BLaER1 (cell line): ENCODE results near the gene CFTR.

Experiments
- H3K27ac ChIP-seq: shearing (Covaris generic); formaldehyde crosslinking; 2 replicates; pipeline ENCODE4 v1.8.1; 2022
- H3K27me3 ChIP-seq: shearing (Covaris generic); formaldehyde crosslinking; 2 replicates; pipeline ENCODE4 v1.8.1; 2022
- H3K36me3 ChIP-seq: shearing (Covaris generic); formaldehyde crosslinking; 2 replicates; pipeline ENCODE4 v1.8.1; 2022
- H3K4me1 ChIP-seq: shearing (Covaris generic); formaldehyde crosslinking; 2 replicates; pipeline ENCODE4 v1.8.1; 2022
- H3K4me2 ChIP-seq: shearing (Covaris generic); formaldehyde crosslinking; 2 replicates; pipeline ENCODE4 v1.8.1; 2022
- H3K4me3 ChIP-seq: shearing (Covaris generic); formaldehyde crosslinking; 2 replicates; pipeline ENCODE4 v1.8.1; 2022
- H3K9ac ChIP-seq: shearing (Covaris generic); formaldehyde crosslinking; 2 replicates; pipeline ENCODE4 v1.8.1; 2022
- H3K9me3 ChIP-seq: shearing (Covaris generic); formaldehyde crosslinking; 2 replicates; pipeline ENCODE4 v1.8.1; 2022
- H4K20me1 ChIP-seq: shearing (Covaris generic); formaldehyde crosslinking; 2 replicates; pipeline ENCODE4 v1.8.1; 2022
- Cebpa-rat ChIP-seq: shearing (Covaris generic); IDR thresholded peaks from 2 replicates; pipeline ENCODE4 v1.8.1; 2022

Gene CFTR

DNA sequence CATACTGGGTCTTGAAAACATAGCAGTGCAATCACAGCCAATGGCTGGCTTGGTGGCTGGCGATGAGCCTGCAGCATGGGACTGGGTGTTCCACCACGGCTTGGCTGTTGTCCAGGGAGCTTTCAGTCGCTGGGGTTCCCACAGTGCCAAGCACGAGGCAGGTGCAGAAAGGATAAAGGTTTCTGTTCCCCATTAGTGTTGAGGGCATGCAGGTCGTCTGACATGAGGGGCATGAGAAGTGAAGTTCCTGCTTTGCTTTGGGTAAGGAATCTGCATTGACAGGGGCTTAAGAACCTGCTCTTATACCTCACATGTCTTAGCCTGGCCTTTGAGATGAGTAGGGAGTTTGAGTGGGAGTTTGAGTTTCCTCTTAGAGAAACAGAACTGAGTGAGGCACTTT, 9.0 kb upstream of the CFTR start:
- no peak overlapping the region for H3K4me2 ChIP-seq
- no peak overlapping the region for H3K27ac ChIP-seq
- H3K36me3 ChIP-seq, result no peaks in the 10 kb centered on the region
- H3K9ac ChIP-seq, result no peak overlapping the region
- no peak overlapping the region for H3K4me3 ChIP-seq
- H3K27me3 ChIP-seq, result no peaks in the 10 kb centered on the region
- no peaks in the 10 kb centered on the region for H4K20me1 ChIP-seq
- H3K9me3 ChIP-seq, result no peaks in the 10 kb centered on the region
- H3K4me1 ChIP-seq, result no peaks in the 10 kb centered on the region
- no peak for TF ChIP-seq Cebpa-rat

DNA sequence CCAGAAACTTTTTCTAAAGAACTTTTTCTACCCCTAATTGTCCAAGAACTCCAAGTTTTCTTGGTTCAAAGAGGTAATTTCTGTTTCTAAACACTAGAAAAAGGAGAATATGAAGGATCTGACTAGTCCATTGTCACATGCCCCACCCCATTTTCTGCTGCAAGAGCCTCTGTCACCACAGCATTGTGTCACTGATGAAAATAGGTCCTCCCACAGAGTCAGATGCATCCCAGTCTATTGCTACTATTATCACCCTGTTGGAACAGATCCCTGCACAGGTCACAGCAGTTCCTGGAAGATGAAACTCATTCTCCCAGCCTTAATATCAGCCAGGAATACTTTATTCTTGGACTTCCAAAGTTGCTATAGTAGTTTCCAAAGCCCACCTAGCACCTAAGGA, 7.5 kb upstream of the CFTR start:
- no peaks in the 10 kb centered on the region for H3K36me3 ChIP-seq
- H3K27me3 ChIP-seq, result no peaks in the 10 kb centered on the region
- H3K4me3 ChIP-seq, result no peak overlapping the region
- H3K9me3 ChIP-seq, result no peaks in the 10 kb centered on the region
- no peak overlapping the region for H3K9ac ChIP-seq
- no peak overlapping the region for H3K27ac ChIP-seq
- no peak for TF ChIP-seq Cebpa-rat
- no peak overlapping the region for H3K4me2 ChIP-seq
- H3K4me1 ChIP-seq, result no peaks in the 10 kb centered on the region
- H4K20me1 ChIP-seq, result no peaks in the 10 kb centered on the region

DNA sequence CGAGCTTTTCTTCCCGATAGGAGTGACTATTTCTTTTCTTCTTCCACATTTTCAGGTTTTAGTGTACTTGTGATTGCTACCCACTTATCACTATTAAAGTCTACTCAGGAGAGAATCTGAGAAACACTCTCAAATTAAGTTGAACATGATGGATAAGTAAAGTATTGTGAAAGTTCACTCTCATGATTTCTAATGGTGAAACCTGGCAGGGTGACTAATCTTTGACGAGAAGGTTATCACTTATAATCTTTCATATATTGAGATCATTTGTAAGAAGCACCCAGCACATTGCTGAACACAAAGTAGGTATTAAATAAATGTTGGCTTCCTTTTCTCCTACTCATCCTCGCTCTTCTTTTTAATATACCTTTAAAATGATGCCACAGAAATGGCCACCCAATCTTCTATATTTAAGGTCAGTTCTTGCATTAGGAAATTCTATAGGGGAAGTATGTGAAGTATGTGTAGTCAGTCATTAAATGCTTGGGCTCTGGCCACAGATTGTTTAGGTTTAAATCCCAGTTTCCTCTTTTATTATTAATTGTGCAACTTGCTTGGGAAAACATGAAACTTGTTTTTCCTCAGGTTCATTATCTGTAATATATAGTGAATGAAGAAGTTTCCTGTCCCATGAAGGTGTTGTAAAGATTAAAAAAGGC, 3.1 kb upstream of the CFTR start:
- Histone ChIP-seq H3K9ac (no peak overlapping the region), H3K27me3 (no peaks in the 10 kb centered on the region), H3K4me1 (no peaks in the 10 kb centered on the region), H4K20me1 (no peaks in the 10 kb centered on the region), H3K4me3 (no peak overlapping the region), H3K36me3 (no peaks in the 10 kb centered on the region), H3K9me3 (0 out of 2 replicates have a peak, but pooled peaks cover 5% of the 10 kb centered on the region), H3K4me2 (no peak overlapping the region), H3K27ac (no peak overlapping the region)
- TF ChIP-seq Cebpa-rat, result no peak

DNA sequence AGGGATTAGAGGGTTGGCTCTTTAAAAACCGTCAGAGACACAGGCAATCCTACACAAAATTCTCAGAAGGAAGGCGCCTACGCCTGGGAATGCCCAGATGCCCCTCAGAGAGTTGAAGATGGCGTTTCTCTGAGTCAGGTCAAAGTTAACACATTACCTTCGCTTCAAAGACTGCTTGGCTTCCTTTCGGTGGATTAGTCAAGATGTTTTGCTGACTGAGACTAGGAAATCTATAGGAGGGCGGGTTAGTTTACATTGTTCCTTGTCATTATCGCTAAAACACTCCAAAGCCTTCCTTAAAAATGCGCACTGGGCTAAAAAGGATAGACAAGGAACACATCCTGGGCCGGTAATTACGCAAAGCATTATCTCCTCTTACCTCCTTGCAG, 995 bp upstream of the CFTR start:
- H3K4me2 ChIP-seq, result no peak overlapping the region
- 0 out of 2 replicates have a peak, but pooled peaks cover 5% of the 10 kb centered on the region for H3K9me3 ChIP-seq
- no peaks in the 10 kb centered on the region for H4K20me1 ChIP-seq
- no peaks in the 10 kb centered on the region for H3K27me3 ChIP-seq
- no peaks in the 10 kb centered on the region for H3K36me3 ChIP-seq
- H3K9ac ChIP-seq, result no peak overlapping the region
- H3K27ac ChIP-seq, result no peak overlapping the region
- no peaks in the 10 kb centered on the region for H3K4me1 ChIP-seq
- TF ChIP-seq Cebpa-rat, result no peak
- no peak overlapping the region for H3K4me3 ChIP-seq

DNA sequence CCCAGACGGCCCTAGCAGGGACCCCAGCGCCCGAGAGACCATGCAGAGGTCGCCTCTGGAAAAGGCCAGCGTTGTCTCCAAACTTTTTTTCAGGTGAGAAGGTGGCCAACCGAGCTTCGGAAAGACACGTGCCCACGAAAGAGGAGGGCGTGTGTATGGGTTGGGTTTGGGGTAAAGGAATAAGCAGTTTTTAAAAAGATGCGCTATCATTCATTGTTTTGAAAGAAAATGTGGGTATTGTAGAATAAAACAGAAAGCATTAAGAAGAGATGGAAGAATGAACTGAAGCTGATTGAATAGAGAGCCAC, 184 bp downstream of the CFTR start:
- H4K20me1 ChIP-seq, result no peaks in the 10 kb centered on the region
- no peak overlapping the region for H3K27ac ChIP-seq
- H3K4me3 ChIP-seq, result no peak overlapping the region
- H3K36me3 ChIP-seq, result no peaks in the 10 kb centered on the region
- H3K9me3 ChIP-seq, result 0 out of 2 replicates have a peak, but pooled peaks cover 5% of the 10 kb centered on the region
- no peak for TF ChIP-seq Cebpa-rat
- no peaks in the 10 kb centered on the region for H3K4me1 ChIP-seq
- H3K4me2 ChIP-seq, result no peak overlapping the region
- H3K27me3 ChIP-seq, result no peaks in the 10 kb centered on the region
- H3K9ac ChIP-seq, result no peak overlapping the region

DNA sequence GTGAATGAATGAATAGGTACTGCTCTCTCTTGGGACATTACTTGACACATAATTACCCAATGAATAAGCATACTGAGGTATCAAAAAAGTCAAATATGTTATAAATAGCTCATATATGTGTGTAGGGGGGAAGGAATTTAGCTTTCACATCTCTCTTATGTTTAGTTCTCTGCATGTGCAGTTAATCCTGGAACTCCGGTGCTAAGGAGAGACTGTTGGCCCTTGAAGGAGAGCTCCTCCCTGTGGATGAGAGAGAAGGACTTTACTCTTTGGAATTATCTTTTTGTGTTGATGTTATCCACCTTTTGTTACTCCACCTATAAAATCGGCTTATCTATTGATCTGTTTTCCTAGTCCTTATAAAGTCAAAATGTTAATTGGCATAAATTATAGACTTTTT, 1.2 kb downstream of the CFTR start:
- Histone ChIP-seq H3K4me3 (no peak overlapping the region), H3K4me1 (no peaks in the 10 kb centered on the region), H3K4me2 (no peak overlapping the region), H3K27me3 (no peaks in the 10 kb centered on the region), H3K27ac (no peak overlapping the region), H4K20me1 (no peaks in the 10 kb centered on the region), H3K9me3 (0 out of 2 replicates have a peak, but pooled peaks cover 5% of the 10 kb centered on the region), H3K9ac (no peak overlapping the region), H3K36me3 (no peaks in the 10 kb centered on the region)
- no peak for TF ChIP-seq Cebpa-rat

DNA sequence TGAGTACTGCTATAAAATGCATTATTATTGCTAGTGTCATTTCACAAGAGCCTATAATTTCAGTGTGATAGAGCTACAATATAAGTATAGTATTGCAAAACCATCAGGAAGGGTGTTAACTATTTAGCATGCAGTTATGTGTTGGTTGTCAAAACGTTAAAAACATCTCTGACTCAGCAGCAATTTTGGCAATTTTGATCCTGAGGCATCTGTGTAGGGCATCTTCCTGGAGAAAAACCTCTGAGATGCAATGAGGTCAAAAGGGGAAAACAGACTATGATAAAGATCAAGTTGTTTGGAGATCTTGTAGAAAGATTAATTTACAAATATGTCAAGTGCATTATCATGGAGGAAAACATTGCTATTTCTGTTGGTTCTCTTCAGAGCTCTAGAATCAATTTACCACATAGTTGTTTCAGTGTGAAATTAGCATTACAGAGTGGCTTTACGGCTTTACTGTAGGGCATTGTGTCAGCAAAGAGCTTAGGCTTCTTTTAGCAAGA, 5.3 kb downstream of the CFTR start:
- H3K4me2 ChIP-seq, result no peak overlapping the region
- no peak overlapping the region for H3K4me3 ChIP-seq
- no peak for TF ChIP-seq Cebpa-rat
- H3K36me3 ChIP-seq, result no peaks in the 10 kb centered on the region
- no peak overlapping the region for H3K27ac ChIP-seq
- H3K4me1 ChIP-seq, result no peaks in the 10 kb centered on the region
- H3K9ac ChIP-seq, result no peak overlapping the region
- H3K9me3 ChIP-seq, result no peaks in the 10 kb centered on the region
- no peaks in the 10 kb centered on the region for H3K27me3 ChIP-seq
- H4K20me1 ChIP-seq, result no peaks in the 10 kb centered on the region

DNA sequence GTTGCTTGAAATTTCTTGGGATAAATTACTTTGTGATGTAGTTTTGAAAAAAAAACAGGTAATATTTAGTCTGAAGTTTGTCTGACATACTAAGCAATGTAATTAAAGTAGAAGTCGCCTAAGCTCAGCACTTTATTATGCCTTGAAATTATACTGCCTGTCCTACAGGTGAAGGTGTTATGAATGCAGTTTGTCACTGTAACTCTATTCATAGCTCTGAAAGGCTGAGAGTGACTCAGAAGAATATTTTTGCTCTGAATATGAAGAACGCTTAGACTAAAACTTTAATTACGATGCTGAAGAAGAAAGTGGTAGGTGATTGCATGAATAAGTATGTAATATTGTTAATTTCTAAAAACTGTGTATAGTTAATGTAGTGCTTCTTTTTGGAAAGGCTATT, 9.2 kb downstream of the CFTR start:
- Histone ChIP-seq H3K36me3 (no peaks in the 10 kb centered on the region), H3K4me3 (no peak overlapping the region), H3K9ac (no peak overlapping the region), H3K4me1 (no peaks in the 10 kb centered on the region), H3K4me2 (no peak overlapping the region), H3K27me3 (no peaks in the 10 kb centered on the region), H3K27ac (no peak overlapping the region), H4K20me1 (no peaks in the 10 kb centered on the region), H3K9me3 (no peaks in the 10 kb centered on the region)
- no peak for TF ChIP-seq Cebpa-rat

DNA sequence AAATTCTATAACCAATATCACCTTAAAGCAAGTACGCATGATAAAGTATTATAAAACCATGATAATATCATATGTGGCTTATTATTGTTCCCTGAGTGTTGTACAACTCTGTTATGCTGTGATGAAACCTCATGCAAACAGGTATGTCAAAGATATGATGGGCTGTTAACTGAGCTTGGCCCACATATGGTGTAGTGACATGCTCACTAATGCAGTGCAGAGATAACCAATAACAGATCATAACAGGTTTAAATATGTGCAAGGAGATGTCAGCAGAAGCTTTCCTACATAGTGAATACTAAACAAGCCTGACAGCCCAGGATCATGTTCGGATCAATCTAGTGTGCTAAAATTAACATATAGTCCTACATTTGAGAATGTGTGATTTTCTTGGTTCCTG, 9.6 kb downstream of the CFTR start:
- H3K4me3 ChIP-seq, result no peak overlapping the region
- no peaks in the 10 kb centered on the region for H3K27me3 ChIP-seq
- H3K4me1 ChIP-seq, result no peaks in the 10 kb centered on the region
- H4K20me1 ChIP-seq, result no peaks in the 10 kb centered on the region
- H3K36me3 ChIP-seq, result no peaks in the 10 kb centered on the region
- no peak overlapping the region for H3K4me2 ChIP-seq
- no peak overlapping the region for H3K27ac ChIP-seq
- no peak for TF ChIP-seq Cebpa-rat
- H3K9me3 ChIP-seq, result no peaks in the 10 kb centered on the region
- no peak overlapping the region for H3K9ac ChIP-seq

DNA sequence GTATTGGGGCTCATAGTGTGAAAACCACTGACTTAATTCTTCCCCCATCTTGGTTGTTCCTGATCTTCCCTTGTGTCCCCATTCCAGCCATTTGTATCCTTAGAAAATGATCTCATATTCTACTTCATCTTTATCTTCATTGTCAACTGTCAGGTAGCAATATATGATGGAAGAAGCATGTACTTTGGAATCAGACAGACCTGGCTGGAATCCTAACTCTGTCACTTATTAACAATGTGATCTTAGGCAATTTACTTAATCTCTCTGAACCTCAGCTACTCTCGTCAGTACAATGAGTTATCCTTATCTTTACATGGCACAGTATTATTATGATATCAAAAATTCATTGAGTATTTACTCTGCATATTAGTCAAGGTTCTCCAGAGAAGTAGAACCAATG, 10.1 kb downstream of the CFTR start:
- no peak overlapping the region for H3K4me2 ChIP-seq

DNA sequence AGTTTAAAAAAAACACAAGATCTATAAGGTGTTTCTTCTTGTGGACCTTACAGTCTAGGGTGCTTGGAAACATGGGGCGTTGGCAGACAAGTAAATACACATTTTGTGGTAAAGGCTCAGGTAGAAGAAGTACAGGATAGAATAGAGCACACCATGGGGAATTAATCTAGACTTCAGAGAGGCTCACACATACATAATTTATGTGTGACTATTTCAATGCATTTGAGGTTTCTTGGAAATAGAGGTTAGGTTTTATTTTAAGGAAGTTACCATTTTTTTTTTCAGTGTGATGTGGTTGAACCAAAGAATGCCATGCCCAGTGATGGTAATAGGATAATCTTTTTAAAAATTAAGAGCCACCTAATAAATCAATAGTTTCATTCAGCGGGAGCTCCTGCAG, 12.8 kb downstream of the CFTR start:
- no peaks in the 10 kb centered on the region for H3K27me3 ChIP-seq
- no peak overlapping the region for H3K4me3 ChIP-seq
- H3K4me1 ChIP-seq, result no peaks in the 10 kb centered on the region
- no peaks in the 10 kb centered on the region for H3K36me3 ChIP-seq
- no peak overlapping the region for H3K4me2 ChIP-seq
- H4K20me1 ChIP-seq, result no peaks in the 10 kb centered on the region
- no peak for TF ChIP-seq Cebpa-rat
- no peak overlapping the region for H3K9ac ChIP-seq
- H3K9me3 ChIP-seq, result no peaks in the 10 kb centered on the region
- no peak overlapping the region for H3K27ac ChIP-seq

More for the DNA sequence above, 10.1 kb downstream of the CFTR start:
- no peaks in the 10 kb centered on the region for H3K4me1 ChIP-seq
- no peak for TF ChIP-seq Cebpa-rat
- no peaks in the 10 kb centered on the region for H4K20me1 ChIP-seq
- no peak overlapping the region for H3K27ac ChIP-seq
- H3K9me3 ChIP-seq, result no peaks in the 10 kb centered on the region
- no peak overlapping the region for H3K9ac ChIP-seq
- H3K36me3 ChIP-seq, result no peaks in the 10 kb centered on the region
- no peaks in the 10 kb centered on the region for H3K27me3 ChIP-seq
- H3K4me3 ChIP-seq, result no peak overlapping the region
